Astrocyte (in vitro differentiated cells and primary cell): ENCODE measurements around the gene UNC93B1. TPM values are rescaled to one million over a fixed set of nuclear protein-coding genes. Genes with fewer than 3 reads are reported as not detected.
"Not testable (repeated sequence)": the region's sequence is repeated elsewhere in the genome, so short reads cannot be mapped to it uniquely, and the experiment has no call there.

Experiments
- DNase-seq: peaks from one replicate; pipeline ENCODE4 v3.0.0-alpha.2; 2010; ENCODE audit warnings: low read depth
- FAIRE-seq: peaks from 2 replicates; lab custom pipeline; 2011; peaks lifted over from hg19 to GRCh38; lab: Jason Lieb, UNC
- H2AFZ ChIP-seq: 2 replicates; pipeline ENCODE4 v1.6.0; 2012; ENCODE audit warnings: low read depth, low read length, inconsistent platforms
- H3K27ac ChIP-seq: 2 replicates; pipeline ENCODE4 v1.5.1; 2011; ENCODE audit warnings: low read depth, low read length, inconsistent platforms
- H3K27me3 ChIP-seq: 2 replicates; pipeline ENCODE4 v1.6.0; 2011; ENCODE audit warnings: low read length, inconsistent platforms; ENCODE audit not compliant: insufficient read depth
- H3K36me3 ChIP-seq: 2 replicates; pipeline ENCODE4 v1.5.1; 2011; ENCODE audit warnings: low read length, inconsistent platforms; ENCODE audit not compliant: insufficient read depth
- H3K4me1 ChIP-seq: 2 replicates; pipeline ENCODE4 v1.5.1; 2011; ENCODE audit warnings: low read length, inconsistent platforms; ENCODE audit not compliant: insufficient read depth
- H3K4me2 ChIP-seq: 2 replicates; pipeline ENCODE4 v1.6.0; 2012; ENCODE audit warnings: low read length, inconsistent platforms
- H3K4me3 ChIP-seq: 2 replicates; pipeline ENCODE4 v1.5.1; 2011; ENCODE audit warnings: low read depth, mild to moderate bottlenecking, low read length, inconsistent platforms; ENCODE audit not compliant: insufficient read depth
- H3K79me2 ChIP-seq: 2 replicates; pipeline ENCODE4 v1.6.0; 2012; ENCODE audit warnings: mild to moderate bottlenecking, low read length, inconsistent platforms; ENCODE audit not compliant: insufficient read depth
- H3K9ac ChIP-seq: 2 replicates; pipeline ENCODE4 v1.6.0; 2012; ENCODE audit warnings: mild to moderate bottlenecking, low read length, inconsistent platforms
- H3K9me3 ChIP-seq: 2 replicates; pipeline ENCODE4 v1.5.1; 2012; ENCODE audit warnings: low read depth, mild to moderate bottlenecking, low read length, inconsistent platforms; ENCODE audit not compliant: insufficient read depth
- H4K20me1 ChIP-seq: 2 replicates; pipeline ENCODE4 v1.6.0; 2012; ENCODE audit warnings: low read length, inconsistent platforms; ENCODE audit not compliant: insufficient read depth
- H3K27ac Mint-ChIP-seq: one replicate; pipeline ENCODE4 v1.8.0; 2021; ENCODE audit warnings: mild to moderate bottlenecking, mixed read lengths; ENCODE audit not compliant: unreplicated experiment
- H3K27me3 Mint-ChIP-seq: one replicate; pipeline ENCODE4 v1.8.0; 2021; ENCODE audit warnings: low read depth, mixed read lengths; ENCODE audit not compliant: unreplicated experiment
- H3K36me3 Mint-ChIP-seq: one replicate; pipeline ENCODE4 v1.8.0; 2021; ENCODE audit warnings: low read depth, mixed read lengths; ENCODE audit not compliant: unreplicated experiment
- H3K4me1 Mint-ChIP-seq: one replicate; pipeline ENCODE4 v1.8.0; 2021; ENCODE audit warnings: low read depth, mixed read lengths; ENCODE audit not compliant: unreplicated experiment
- H3K4me3 Mint-ChIP-seq: one replicate; pipeline ENCODE4 v1.8.0; 2021; ENCODE audit warnings: mild to moderate bottlenecking, moderate library complexity, mixed read lengths; ENCODE audit not compliant: unreplicated experiment
- H3K9me3 Mint-ChIP-seq: one replicate; pipeline ENCODE4 v1.8.0; 2021; ENCODE audit warnings: mild to moderate bottlenecking, mixed read lengths; ENCODE audit not compliant: unreplicated experiment
- microRNA-seq: library from miRNA; unstranded; fragments of <30 nt; microRNA quantifications from one replicate; pipeline ENCODE4 v1.2.0, GENCODE V29; 2020
- total RNA-seq: library from RNA; stranded (reverse); gene quantifications from 2 replicates; pipeline ENCODE4 v1.2.1, GENCODE V29; 2021

UNC93B1 gene
- total RNA-seq, 1 donor from 2014 or later: 37.3 TPM

DNA sequence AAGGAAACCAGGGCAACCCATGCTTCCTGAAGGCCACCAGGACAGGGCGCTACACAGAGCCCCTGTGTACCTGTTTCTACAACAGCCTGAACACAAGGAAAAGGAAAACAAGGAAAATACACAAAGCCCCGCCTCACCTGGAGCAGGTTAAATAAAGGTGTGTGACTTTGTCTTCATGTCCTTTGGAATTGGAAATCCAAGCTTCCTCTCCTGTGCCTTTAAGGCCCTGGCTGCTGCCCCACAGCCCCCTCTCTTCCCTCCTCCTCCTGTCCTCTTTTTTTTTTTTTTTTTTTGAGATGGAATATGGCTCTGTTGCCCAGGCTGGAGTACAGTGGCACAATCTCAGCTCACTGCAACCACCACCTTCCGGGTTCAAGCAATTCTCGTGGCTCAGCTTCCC is 57.5 kb downstream of the UNC93B1 start:
- not testable (repeated sequence) for H3K4me1 ChIP-seq, H3K9me3 ChIP-seq, H4K20me1 ChIP-seq, H3K36me3 Mint-ChIP-seq, H3K9ac ChIP-seq, H3K27ac Mint-ChIP-seq, H3K27me3 ChIP-seq, H3K36me3 ChIP-seq, H3K4me3 Mint-ChIP-seq, FAIRE-seq, H3K79me2 ChIP-seq, H2AFZ ChIP-seq, H3K9me3 Mint-ChIP-seq, DNase-seq, H3K4me2 ChIP-seq, H3K4me3 ChIP-seq, H3K4me1 Mint-ChIP-seq, H3K27ac ChIP-seq
- H3K27me3 Mint-ChIP-seq: peaks cover 22% of the 10 kb centered on the region

GRCh38 chr11:67943406-67943805 is 60.5 kb downstream of the UNC93B1 start:
- H3K27ac Mint-ChIP-seq, H3K36me3 Mint-ChIP-seq, H3K36me3 ChIP-seq, H3K79me2 ChIP-seq, H3K4me2 ChIP-seq, H3K27me3 ChIP-seq, H3K9me3 Mint-ChIP-seq, FAIRE-seq, H3K9ac ChIP-seq, H3K4me3 ChIP-seq, H4K20me1 ChIP-seq, H3K4me1 ChIP-seq, H3K27ac ChIP-seq, H3K4me3 Mint-ChIP-seq, DNase-seq, H3K9me3 ChIP-seq, H2AFZ ChIP-seq, H3K4me1 Mint-ChIP-seq: not testable (repeated sequence)
- H3K27me3 Mint-ChIP-seq: peaks cover 28% of the 10 kb centered on the region

Small RNA genes within 50 kb of the gene (microRNA-seq; reads per million reads assigned to microRNA genes)
- 1.4 reads per million for gene MIR4691
- gene MIR6753: 1.9 reads per million
- 3.6 reads per million, percentile 11 among the genes with 10 or more reads in this experiment for gene MIR7113

Other genes with a start within 250 kb of the UNC93B1 start
- gene ALDH3B1, start 6.2 kb upstream of the UNC93B1 start, total RNA-seq: 1.1 and 1.3 TPM in 2 replicates
- 159 and 170 TPM in 2 replicates for gene NDUFS8, start 26.6 kb upstream of the UNC93B1 start, total RNA-seq
- gene TCIRG1, start 34.9 kb upstream of the UNC93B1 start, total RNA-seq: 55.1 and 56.5 TPM in 2 replicates
- 23.6 and 37.7 TPM in 2 replicates for gene CHKA, start 117.3 kb upstream of the UNC93B1 start, total RNA-seq
- 33.4 and 38.0 TPM in 2 replicates for gene KMT5B, start 209.2 kb upstream of the UNC93B1 start, total RNA-seq